ENCODE data around the gene BEAN1.
"Not testable (repeated sequence)": the region's sequence is repeated elsewhere in the genome, so short reads cannot be mapped to it uniquely, and the experiment has no call there.

DNA sequence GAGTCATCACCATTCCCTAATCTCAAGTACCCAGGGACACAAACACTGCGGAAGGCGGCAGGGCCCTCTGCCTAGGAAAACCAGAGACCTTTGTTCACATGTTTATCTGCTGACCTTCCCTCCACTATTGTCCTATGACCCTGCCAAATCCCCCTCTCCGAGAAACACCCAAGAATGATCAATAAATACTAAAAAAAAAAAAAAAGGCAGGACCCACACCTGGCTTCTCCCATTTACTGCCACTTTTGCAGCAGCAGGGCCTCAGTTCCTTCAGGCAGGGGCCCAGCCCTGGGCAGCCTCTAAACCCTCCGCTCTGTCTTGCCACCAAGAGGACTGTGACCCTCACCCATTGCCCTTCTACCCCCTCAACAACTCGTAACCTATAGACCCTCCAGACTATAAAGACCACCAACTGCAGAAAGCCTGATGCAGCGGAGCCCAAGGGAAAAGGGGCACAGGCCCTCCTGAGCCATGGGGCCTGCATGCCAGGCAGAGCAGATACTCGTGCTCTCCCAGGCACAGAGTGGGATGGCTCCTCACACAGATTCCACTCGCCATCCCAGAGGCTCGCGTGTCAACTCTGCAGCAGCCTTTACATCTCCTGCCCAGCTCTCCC, 88.0 kb downstream of the BEAN1 start:
- not testable (repeated sequence) for TF ChIP-seq EP300, POLR2A (IDR thresholded peaks at IDR 0.05)
- TF ChIP-seq, protein P1, sequence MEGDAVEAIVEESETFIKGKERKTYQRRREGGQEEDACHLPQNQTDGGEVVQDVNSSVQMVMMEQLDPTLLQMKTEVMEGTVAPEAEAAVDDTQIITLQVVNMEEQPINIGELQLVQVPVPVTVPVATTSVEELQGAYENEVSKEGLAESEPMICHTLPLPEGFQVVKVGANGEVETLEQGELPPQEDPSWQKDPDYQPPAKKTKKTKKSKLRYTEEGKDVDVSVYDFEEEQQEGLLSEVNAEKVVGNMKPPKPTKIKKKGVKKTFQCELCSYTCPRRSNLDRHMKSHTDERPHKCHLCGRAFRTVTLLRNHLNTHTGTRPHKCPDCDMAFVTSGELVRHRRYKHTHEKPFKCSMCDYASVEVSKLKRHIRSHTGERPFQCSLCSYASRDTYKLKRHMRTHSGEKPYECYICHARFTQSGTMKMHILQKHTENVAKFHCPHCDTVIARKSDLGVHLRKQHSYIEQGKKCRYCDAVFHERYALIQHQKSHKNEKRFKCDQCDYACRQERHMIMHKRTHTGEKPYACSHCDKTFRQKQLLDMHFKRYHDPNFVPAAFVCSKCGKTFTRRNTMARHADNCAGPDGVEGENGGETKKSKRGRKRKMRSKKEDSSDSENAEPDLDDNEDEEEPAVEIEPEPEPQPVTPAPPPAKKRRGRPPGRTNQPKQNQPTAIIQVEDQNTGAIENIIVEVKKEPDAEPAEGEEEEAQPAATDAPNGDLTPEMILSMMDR (IDR thresholded peaks at IDR 0.05): not testable (repeated sequence)
